Right lobe of liver (tissue), 4 donors: ENCODE data around the gene CGB3.

ENCODE experiments used
- POLR2A ChIP-seq: fragments of 450-650 bp; IDR thresholded peaks from one replicate; pipeline ENCODE4 v1.6.1; 2017; ENCODE audit warnings: antibody characterized with exemption, mild to moderate bottlenecking
- TF ChIP-seq, protein P1 (sequence below), 4 donors: fragments of 200-600 bp in 3 of 4; fragments of 450-650 bp in 1 of 4; IDR thresholded peaks; one replicate each; pipeline versions ENCODE4 v1.5.1 to v1.8.0; 2016 to 2022; ENCODE audit warnings: antibody characterized with exemption in 4 of 4, mild to moderate bottlenecking in 2 of 4
- donor health status: DM: no; HTN: no; CAD: no.
- donor health status: DM: no; HTN: no; CAD: no.
- donor health status: DM: no; HTN: yes; CAD: no.

DNA sequence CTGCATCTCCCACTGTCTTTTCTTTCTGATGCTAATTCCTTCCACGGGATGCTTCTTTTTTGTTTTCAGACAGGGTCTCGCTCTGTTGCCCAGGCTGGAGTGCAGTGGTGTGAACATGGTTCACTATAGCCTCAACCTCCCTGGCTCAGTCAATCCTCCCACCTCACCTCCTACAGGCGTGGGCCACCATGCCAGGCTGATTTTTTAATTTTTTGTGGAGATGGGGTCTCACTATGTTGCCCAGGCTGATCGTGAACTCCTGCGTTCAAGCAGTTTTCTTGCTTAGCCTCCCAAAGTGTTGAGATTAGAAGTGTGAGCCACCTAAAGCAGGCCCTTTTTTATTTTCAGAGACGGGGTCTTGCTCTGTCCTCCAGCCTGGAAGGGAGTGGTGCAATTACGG lies 35.8 kb downstream of the CGB3 start:
- no peak for TF ChIP-seq POLR2A
- TF ChIP-seq, protein P1, sequence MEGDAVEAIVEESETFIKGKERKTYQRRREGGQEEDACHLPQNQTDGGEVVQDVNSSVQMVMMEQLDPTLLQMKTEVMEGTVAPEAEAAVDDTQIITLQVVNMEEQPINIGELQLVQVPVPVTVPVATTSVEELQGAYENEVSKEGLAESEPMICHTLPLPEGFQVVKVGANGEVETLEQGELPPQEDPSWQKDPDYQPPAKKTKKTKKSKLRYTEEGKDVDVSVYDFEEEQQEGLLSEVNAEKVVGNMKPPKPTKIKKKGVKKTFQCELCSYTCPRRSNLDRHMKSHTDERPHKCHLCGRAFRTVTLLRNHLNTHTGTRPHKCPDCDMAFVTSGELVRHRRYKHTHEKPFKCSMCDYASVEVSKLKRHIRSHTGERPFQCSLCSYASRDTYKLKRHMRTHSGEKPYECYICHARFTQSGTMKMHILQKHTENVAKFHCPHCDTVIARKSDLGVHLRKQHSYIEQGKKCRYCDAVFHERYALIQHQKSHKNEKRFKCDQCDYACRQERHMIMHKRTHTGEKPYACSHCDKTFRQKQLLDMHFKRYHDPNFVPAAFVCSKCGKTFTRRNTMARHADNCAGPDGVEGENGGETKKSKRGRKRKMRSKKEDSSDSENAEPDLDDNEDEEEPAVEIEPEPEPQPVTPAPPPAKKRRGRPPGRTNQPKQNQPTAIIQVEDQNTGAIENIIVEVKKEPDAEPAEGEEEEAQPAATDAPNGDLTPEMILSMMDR (IDR thresholded peaks at IDR 0.05) = no peak
